Nephron (organoid): Measurements from ENCODE around the gene ANKRD44.

Experiments
- H3K27ac Mint-ChIP-seq, 3 experiments: 2 replicates each; pipeline ENCODE4 v1.8.0; 2020; ENCODE audit warnings: mixed read lengths in 3 of 3, mild to moderate bottlenecking in 2 of 3, moderate library complexity in 1 of 3
- H3K27me3 Mint-ChIP-seq: 2 replicates; pipeline ENCODE4 v1.8.0; 2021; ENCODE audit warnings: low read depth, mild to moderate bottlenecking, moderate library complexity, mixed read lengths
- H3K36me3 Mint-ChIP-seq: 2 replicates; pipeline ENCODE4 v1.8.0; 2020; ENCODE audit warnings: low read depth, mixed read lengths
- H3K4me1 Mint-ChIP-seq: 2 replicates; pipeline ENCODE4 v1.8.0; 2020; ENCODE audit warnings: mixed read lengths
- H3K4me3 Mint-ChIP-seq, 3 experiments: 2 replicates each; pipeline ENCODE4 v1.8.0; 2020; ENCODE audit warnings: mild to moderate bottlenecking in 3 of 3, mixed read lengths in 3 of 3, moderate library complexity in 2 of 3
- H3K9me3 Mint-ChIP-seq: 2 replicates; pipeline ENCODE4 v1.8.0; 2020; ENCODE audit warnings: mixed read lengths
- TF ChIP-seq, protein P1 (sequence below), 3 experiments: fragments of 200-600 bp; sonication (generic); IDR thresholded peaks; one replicate each; pipeline ENCODE4 v1.5.0; 2021; ENCODE audit warnings: antibody characterized with exemption in 3 of 3; ENCODE audit not compliant: unreplicated experiment in 3 of 3

Gene ANKRD44

GRCh38 chr2:197274937-197275336 lies 35.6 kb downstream of the ANKRD44 start:
- Mint-ChIP-seq H3K9me3 (no peaks in the 10 kb centered on the region), H3K27ac (peak overlapping the region in 1 of 3 experiments; percentile 54), H3K27me3 (no peaks in the 10 kb centered on the region), H3K36me3 (no peaks in the 10 kb centered on the region), H3K4me3 (no peak overlapping the region), H3K4me1 (peaks cover 63% of the 10 kb centered on the region)
- TF ChIP-seq, protein P1, sequence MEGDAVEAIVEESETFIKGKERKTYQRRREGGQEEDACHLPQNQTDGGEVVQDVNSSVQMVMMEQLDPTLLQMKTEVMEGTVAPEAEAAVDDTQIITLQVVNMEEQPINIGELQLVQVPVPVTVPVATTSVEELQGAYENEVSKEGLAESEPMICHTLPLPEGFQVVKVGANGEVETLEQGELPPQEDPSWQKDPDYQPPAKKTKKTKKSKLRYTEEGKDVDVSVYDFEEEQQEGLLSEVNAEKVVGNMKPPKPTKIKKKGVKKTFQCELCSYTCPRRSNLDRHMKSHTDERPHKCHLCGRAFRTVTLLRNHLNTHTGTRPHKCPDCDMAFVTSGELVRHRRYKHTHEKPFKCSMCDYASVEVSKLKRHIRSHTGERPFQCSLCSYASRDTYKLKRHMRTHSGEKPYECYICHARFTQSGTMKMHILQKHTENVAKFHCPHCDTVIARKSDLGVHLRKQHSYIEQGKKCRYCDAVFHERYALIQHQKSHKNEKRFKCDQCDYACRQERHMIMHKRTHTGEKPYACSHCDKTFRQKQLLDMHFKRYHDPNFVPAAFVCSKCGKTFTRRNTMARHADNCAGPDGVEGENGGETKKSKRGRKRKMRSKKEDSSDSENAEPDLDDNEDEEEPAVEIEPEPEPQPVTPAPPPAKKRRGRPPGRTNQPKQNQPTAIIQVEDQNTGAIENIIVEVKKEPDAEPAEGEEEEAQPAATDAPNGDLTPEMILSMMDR (IDR thresholded peaks at IDR 0.05; ENCODE audit: unreplicated experiment in 3 of 3): no peak

GRCh38 chr2:197274349-197274748 lies 36.2 kb downstream of the ANKRD44 start:
- peak overlapping the region in 1 of 3 experiments; percentile 54 for H3K27ac Mint-ChIP-seq
- H3K4me3 Mint-ChIP-seq: no peak overlapping the region
- H3K4me1 Mint-ChIP-seq: peaks cover 63% of the 10 kb centered on the region
- H3K9me3 Mint-ChIP-seq: no peaks in the 10 kb centered on the region
- H3K27me3 Mint-ChIP-seq: no peaks in the 10 kb centered on the region
- no peaks in the 10 kb centered on the region for H3K36me3 Mint-ChIP-seq
- TF ChIP-seq, protein P1 (IDR thresholded peaks at IDR 0.05; ENCODE audit: unreplicated experiment in 3 of 3): no peak

GRCh38 chr2:197273485-197273884 lies 37.1 kb downstream of the ANKRD44 start:
- no peaks in the 10 kb centered on the region for H3K9me3 Mint-ChIP-seq
- peak overlapping the region in 2 of 3 experiments; percentile 4 to 60 for H3K27ac Mint-ChIP-seq
- H3K4me1 Mint-ChIP-seq: peaks cover 63% of the 10 kb centered on the region
- H3K36me3 Mint-ChIP-seq: no peaks in the 10 kb centered on the region
- no peak overlapping the region for H3K4me3 Mint-ChIP-seq
- no peaks in the 10 kb centered on the region for H3K27me3 Mint-ChIP-seq
- TF ChIP-seq, protein P1 (IDR thresholded peaks at IDR 0.05; ENCODE audit: unreplicated experiment in 3 of 3): no peak

DNA sequence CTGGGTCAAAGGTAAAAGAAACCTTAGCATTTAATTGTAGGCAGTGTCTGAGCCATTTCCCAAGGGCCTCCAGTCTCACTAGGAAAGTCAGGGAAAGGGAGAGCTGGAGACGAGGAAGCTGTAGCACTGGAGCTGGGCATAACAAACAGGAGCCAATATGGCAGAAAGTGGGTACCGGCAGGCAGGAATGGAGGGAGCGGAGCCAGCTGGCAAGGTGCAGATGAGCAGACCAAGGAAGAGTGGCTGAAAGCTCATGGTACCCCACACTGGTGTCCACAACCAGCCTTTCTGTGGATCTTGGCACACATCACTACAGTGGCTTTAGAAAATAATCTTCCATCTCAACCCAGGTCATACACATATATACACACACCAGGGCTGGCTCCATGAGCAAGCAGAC lies 40.0 kb downstream of the ANKRD44 start:
- no peaks in the 10 kb centered on the region for H3K27me3 Mint-ChIP-seq
- no peak overlapping the region for H3K4me3 Mint-ChIP-seq
- H3K4me1 Mint-ChIP-seq: peaks cover 74% of the 10 kb centered on the region
- peak overlapping the region in 2 of 3 experiments; percentile 15 to 41 for H3K27ac Mint-ChIP-seq
- H3K9me3 Mint-ChIP-seq: no peaks in the 10 kb centered on the region
- H3K36me3 Mint-ChIP-seq: no peaks in the 10 kb centered on the region
- TF ChIP-seq, protein P1 (IDR thresholded peaks at IDR 0.05; ENCODE audit: unreplicated experiment in 3 of 3): no peak

- H3K4me3 Mint-ChIP-seq: no peak overlapping the region
- no peaks in the 10 kb centered on the region for H3K27me3 Mint-ChIP-seq
- H3K27ac Mint-ChIP-seq: peak overlapping the region; percentile 19 to 63 (median 41)
- TF ChIP-seq, protein P1 (IDR thresholded peaks at IDR 0.05; ENCODE audit: unreplicated experiment in 3 of 3): no peak
- no peaks in the 10 kb centered on the region for H3K9me3 Mint-ChIP-seq
- peaks cover 73% of the 10 kb centered on the region for H3K4me1 Mint-ChIP-seq
- no peaks in the 10 kb centered on the region for H3K36me3 Mint-ChIP-seq
Measured at GRCh38 chr2:197269815-197270214, 40.8 kb downstream of the ANKRD44 start.

GRCh38 chr2:197268786-197269584 lies 41.6 kb downstream of the ANKRD44 start:
- TF ChIP-seq, protein P1 (IDR thresholded peaks at IDR 0.05; ENCODE audit: unreplicated experiment in 3 of 3): no peak
- Mint-ChIP-seq H3K27ac (peak overlapping the region in 2 of 3 experiments; percentile 54 to 63), H3K27me3 (no peaks in the 10 kb centered on the region), H3K36me3 (no peaks in the 10 kb centered on the region), H3K4me1 (peaks cover 72% of the 10 kb centered on the region), H3K9me3 (no peaks in the 10 kb centered on the region), H3K4me3 (no peak overlapping the region)
